Ascending aorta (tissue), 2 donors: ENCODE data around the gene BCS1L. TPM values are rescaled to one million over a fixed set of nuclear protein-coding genes. Genes with fewer than 3 reads are reported as not detected.
A peak's percentile ranks its signal among the peaks of the same experiment; 100 is the strongest.

Experiments used
- DNase-seq, 2 donors: peaks; one replicate each; pipeline ENCODE4 v3.0.0-alpha.2; 2019; ENCODE audit warnings: low spot score in 2 of 2
- H3K27ac ChIP-seq, 2 donors: fragments of 200-600 bp; sonication (generic); one replicate each; pipeline ENCODE4 v1.5.1; 2016 to 2017; ENCODE audit warnings: mild to moderate bottlenecking in 1 of 2
- H3K27me3 ChIP-seq: fragments of 200-600 bp; sonication (generic); one replicate; pipeline ENCODE4 v1.5.1; 2017
- H3K36me3 ChIP-seq, 2 donors: fragments of 200-600 bp; sonication (generic); one replicate each; pipeline ENCODE4 v1.5.1; 2016
- H3K4me1 ChIP-seq, 2 donors: fragments of 200-600 bp; sonication (generic); one replicate each; pipeline ENCODE4 v1.5.1; 2016 to 2017; ENCODE audit warnings: mild to moderate bottlenecking in 1 of 2
- H3K4me3 ChIP-seq, 2 donors: fragments of 200-600 bp; sonication (generic); one replicate each; pipeline ENCODE4 v1.5.1; 2016 to 2017; ENCODE audit warnings: mild to moderate bottlenecking in 1 of 2
- H3K9me3 ChIP-seq, 2 donors: fragments of 200-600 bp; sonication (generic); one replicate each; pipeline ENCODE4 v1.5.1; 2016
- CTCF ChIP-seq, 3 experiments: fragments of 200-600 bp in 2 of 3; fragments of 450-650 bp in 1 of 3; sonication (generic) in 2 of 3; IDR thresholded peaks; one replicate each; pipeline ENCODE4 v1.5.1; 2016 to 2019; ENCODE audit warnings: antibody characterized with exemption in 3 of 3, mild to moderate bottlenecking in 1 of 3, moderate library complexity in 1 of 3
- intact Hi-C: fragments of 100-400 bp; cut with DNase I; formaldehyde crosslinking; loops from one replicate; pipeline ENCODE4 v1.15.1; 2023
- total RNA-seq: library from RNA; depleted of rRNA; stranded (reverse); fragments of >200 nt; gene quantifications from one replicate; pipeline ENCODE4 v1.1.0, GENCODE V29; 2016

BCS1L gene
- total RNA-seq, 1 donor from 2014 or later, result 27.7 TPM

DNA sequence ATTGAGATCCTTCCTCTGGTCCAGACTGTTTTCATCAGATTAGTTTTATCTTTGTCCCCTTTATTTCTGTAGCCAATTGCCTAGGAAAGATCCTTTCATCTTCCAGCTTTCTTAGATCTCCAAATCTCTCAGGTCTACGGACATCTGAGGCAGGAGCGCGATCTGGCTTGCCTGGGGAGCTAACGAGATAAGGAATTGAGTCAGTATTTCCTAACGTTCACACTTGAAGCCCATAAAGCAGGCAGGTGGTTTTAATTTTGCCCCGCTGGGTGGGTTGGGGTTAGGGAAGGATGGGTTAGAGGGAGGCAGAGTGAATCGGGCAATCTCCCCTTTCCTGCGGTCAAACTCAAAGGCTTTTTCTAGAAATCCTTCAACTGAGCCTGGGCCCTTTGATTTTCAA is 50.4 kb downstream of the BCS1L start:
- Histone ChIP-seq H3K9me3 (no peaks in the 10 kb centered on the region), H3K4me1 (peaks cover 0 to 7% of the 10 kb centered on the region in 2 donors), H3K36me3 (no peaks in the 10 kb centered on the region), H3K27me3 (no peaks in the 10 kb centered on the region), H3K27ac (no peak overlapping the region), H3K4me3 (peak overlapping the region; percentile 81 to 90)
- no peak for DNase-seq
- TF ChIP-seq CTCF (IDR thresholded peaks at IDR 0.05), result no peak
- intact Hi-C loops, result loop anchor here (1.0 to 5.0 kb wide), 4 partner anchors 96 to 141 kb away; partner anchors contain the start of genes CNOT9, PRKAG3 and USP37

GRCh38 chr2:218710334-218710686 is 50.8 kb downstream of the BCS1L start:
- H3K9me3 ChIP-seq, result no peaks in the 10 kb centered on the region
- TF ChIP-seq CTCF (IDR thresholded peaks at IDR 0.05), result no peak
- H3K4me1 ChIP-seq, result peaks cover 0 to 7% of the 10 kb centered on the region in 2 donors
- H3K4me3 ChIP-seq, result peak overlapping the region; percentile 81 to 90
- no peak for DNase-seq
- H3K27ac ChIP-seq, result peak overlapping the region in 1 of 2 donors; percentile 95
- no peaks in the 10 kb centered on the region for H3K27me3 ChIP-seq
- H3K36me3 ChIP-seq, result no peaks in the 10 kb centered on the region
- intact Hi-C loops, result loop anchor here (1.0 to 5.0 kb wide), 4 partner anchors 96 to 142 kb away; partner anchors contain the start of genes CNOT9, PRKAG3 and USP37

- peak within 1 kb of the TSS; percentile 81 to 90 for H3K4me3 ChIP-seq
- DNase-seq, result peak; percentile 93 to 99
- peaks cover 0 to 3% of the 10 kb centered on the region in 2 donors for H3K36me3 ChIP-seq
- H3K9me3 ChIP-seq, result no peaks in the 10 kb centered on the region
- peak within 1 kb of the TSS; percentile 87 to 95 for H3K27ac ChIP-seq
- H3K4me1 ChIP-seq, result peaks cover 0 to 7% of the 10 kb centered on the region in 2 donors
- no peaks in the 10 kb centered on the region for H3K27me3 ChIP-seq
- intact Hi-C loops, result loop anchor here (1.0 to 5.0 kb wide), 4 partner anchors 95 to 142 kb away; partner anchors contain the start of genes CNOT9, PRKAG3 and USP37
- TF ChIP-seq CTCF (IDR thresholded peaks at IDR 0.05), result peak; percentile 93 to 98 (median 96)
These were observed 51.4 kb downstream of the BCS1L start, which contains the start of gene TTLL4 for GRCh38 chr2:218710687-218711549. TTLL4 (plus strand) TSS chr2:218710835; CDS start chr2:218737677, 26,842 bp downstream.

- intact Hi-C loops, result loop anchor here (2.0 to 5.0 kb wide), 2 partner anchors 121 to 143 kb away; partner anchors contain the start of genes CNOT9, PRKAG3 and USP37
- no peak for TF ChIP-seq CTCF (IDR thresholded peaks at IDR 0.05)
- H3K27ac ChIP-seq, result peak overlapping the region; percentile 87 to 95
- H3K27me3 ChIP-seq, result no peaks in the 10 kb centered on the region
- no peak for DNase-seq
- peak overlapping the region; percentile 81 to 90 for H3K4me3 ChIP-seq
- no peaks in the 10 kb centered on the region for H3K9me3 ChIP-seq
- peaks cover 0 to 4% of the 10 kb centered on the region in 2 donors for H3K36me3 ChIP-seq
- peaks cover 0 to 7% of the 10 kb centered on the region in 2 donors for H3K4me1 ChIP-seq
These were observed 52.1 kb downstream of the BCS1L start for GRCh38 chr2:218711550-218711929.

Other genes starting within 250 kb of the BCS1L start
- gene VIL1, start 240.6 kb upstream of the BCS1L start, total RNA-seq, result not detected
- 11.8 TPM for gene USP37, start 91.3 kb upstream of the BCS1L start, total RNA-seq
- gene CNOT9, start 90.8 kb upstream of the BCS1L start, total RNA-seq, result 46.7 TPM
- gene PLCD4, start 51.8 kb upstream of the BCS1L start, total RNA-seq, result 1.9 TPM
- gene ZNF142, start 60 bp upstream of the BCS1L start, total RNA-seq, result 79.7 TPM
- gene RNF25, start 12.3 kb downstream of the BCS1L start, total RNA-seq, result 36.0 TPM
- gene STK36, start 12.4 kb downstream of the BCS1L start, total RNA-seq, result 17.7 TPM
- gene TTLL4, start 51.2 kb downstream of the BCS1L start, total RNA-seq, result 93.4 TPM
- gene CYP27A1, start 122.5 kb downstream of the BCS1L start, total RNA-seq, result 53.1 TPM
- not detected for gene PRKAG3, start 172.1 kb downstream of the BCS1L start, total RNA-seq
- gene WNT6, start 200.1 kb downstream of the BCS1L start, total RNA-seq, result 1.2 TPM
- gene WNT10A, start 221.2 kb downstream of the BCS1L start, total RNA-seq, result not detected